GM21447 (cell line): ENCODE data around the gene CENPK.
"Not testable (repeated sequence)": the region's sequence is repeated elsewhere in the genome, so short reads cannot be mapped to it uniquely, and the experiment has no call there.

Experiments used
- ATAC-seq: cut with Tn5 transposase; IDR thresholded peaks from one replicate; pipeline ENCODE4 v1.9.1; 2021; ENCODE audit not compliant: unreplicated experiment

CENPK gene

GRCh38 chr5:65562731-65563701, at the start of gene CENPK, which contains the start of gene PPWD1:
Gene CENPK (minus strand): TSS chr5:65563168. CDS start chr5:65554907, 8,261 bp downstream.
Gene PPWD1 (plus strand): TSS chr5:65563296. CDS start chr5:65563311, 15 bp downstream.
- peak; percentile 99 for ATAC-seq

GRCh38 chr5:65612298-65612907, 49.4 kb upstream of the CENPK start:
- no peak for ATAC-seq

- ATAC-seq = no peak
Observed at GRCh38 chr5:65611524-65611923, 48.6 kb upstream of the CENPK start.

- not testable (repeated sequence) for ATAC-seq
Observed at GRCh38 chr5:65601761-65602160, 38.8 kb upstream of the CENPK start.

GRCh38 chr5:65588694-65589093, 25.7 kb upstream of the CENPK start:
- no peak for ATAC-seq

- no peak for ATAC-seq
Observed at GRCh38 chr5:65577141-65577540, 14.2 kb upstream of the CENPK start.

- ATAC-seq = no peak
Observed at GRCh38 chr5:65570598-65571226, 7.7 kb upstream of the CENPK start.

- ATAC-seq = no peak
Observed at GRCh38 chr5:65566505-65566904, 3.5 kb upstream of the CENPK start.

- no peak for ATAC-seq
Observed at GRCh38 chr5:65563777-65564176, 809 bp upstream of the CENPK start.

GRCh38 chr5:65556718-65557117, 6.2 kb downstream of the CENPK start:
- no peak for ATAC-seq

- no peak for ATAC-seq
Observed at GRCh38 chr5:65556181-65556580, 6.8 kb downstream of the CENPK start.

GRCh38 chr5:65555287-65555686, 7.7 kb downstream of the CENPK start:
- no peak for ATAC-seq

GRCh38 chr5:65553941-65554340, 9.0 kb downstream of the CENPK start:
- ATAC-seq = no peak

GRCh38 chr5:65548281-65548680, 14.7 kb downstream of the CENPK start:
- no peak for ATAC-seq

GRCh38 chr5:65546141-65546540, 16.8 kb downstream of the CENPK start:
- ATAC-seq = no peak

GRCh38 chr5:65544473-65544872, 18.5 kb downstream of the CENPK start:
- ATAC-seq = no peak

GRCh38 chr5:65539827-65540226, 23.1 kb downstream of the CENPK start:
- ATAC-seq = no peak

- ATAC-seq = no peak
Observed at GRCh38 chr5:65535529-65535987, 27.4 kb downstream of the CENPK start.

- ATAC-seq = no peak
Observed at GRCh38 chr5:65530904-65531303, 32.1 kb downstream of the CENPK start.

- no peak for ATAC-seq
Observed at GRCh38 chr5:65525726-65526125, 37.2 kb downstream of the CENPK start.

- ATAC-seq = no peak
Observed at GRCh38 chr5:65512170-65512937, 50.6 kb downstream of the CENPK start.
